T-helper 1 cell (primary cell): ENCODE results near the gene TPST1.
A peak's percentile ranks its signal among the peaks of the same experiment; 100 is the strongest.
"Not testable (repeated sequence)": the region's sequence is repeated elsewhere in the genome, so short reads cannot be mapped to it uniquely, and the experiment has no call there.

Experiments used
- DNase-seq, 5 donors: peaks; one replicate each; pipeline ENCODE4 v3.0.0-alpha.2; 2012 to 2020
- total RNA-seq, 4 donors: gene quantifications; one replicate each; lab custom pipeline; 2026; lab: John Stamatoyannopoulos, UW

Gene TPST1
- total RNA-seq: 0.54 to 2.1 (median 1.3) reads per million in 4 donors

- DNase-seq: peak; percentile 44 to 72 (median 61)
Measured at GRCh38 chr7:66204822-66205740, at the start of gene TPST1. Gene TPST1, plus strand, starts transcription at chr7:66205334. Its CDS starts 35,092 bp downstream, at chr7:66240426.

- DNase-seq: not testable (repeated sequence)
Measured at GRCh38 chr7:66156035-66156434, 49.1 kb upstream of the TPST1 start.

- DNase-seq: no peak
Measured at GRCh38 chr7:66157060-66157459, 48.1 kb upstream of the TPST1 start.

GRCh38 chr7:66162622-66163021 lies 42.5 kb upstream of the TPST1 start:
- DNase-seq: no peak

- no peak for DNase-seq
Measured at GRCh38 chr7:66163186-66163610, 41.9 kb upstream of the TPST1 start.

- DNase-seq: no peak
Measured at GRCh38 chr7:66164356-66164755, 40.8 kb upstream of the TPST1 start.

GRCh38 chr7:66167773-66168387 lies 37.3 kb upstream of the TPST1 start:
- DNase-seq: no peak

GRCh38 chr7:66169616-66170015 lies 35.5 kb upstream of the TPST1 start:
- DNase-seq: no peak

- DNase-seq: no peak
Measured at GRCh38 chr7:66170309-66171231, 34.6 kb upstream of the TPST1 start.

- not testable (repeated sequence) for DNase-seq
Measured at GRCh38 chr7:66172536-66173401, 32.4 kb upstream of the TPST1 start.

- no peak for DNase-seq
Measured at GRCh38 chr7:66173856-66174255, 31.3 kb upstream of the TPST1 start.

- not testable (repeated sequence) for DNase-seq
Measured at GRCh38 chr7:66175006-66175405, 30.1 kb upstream of the TPST1 start.

GRCh38 chr7:66176914-66177313 lies 28.2 kb upstream of the TPST1 start:
- no peak for DNase-seq

- DNase-seq: no peak
Measured at GRCh38 chr7:66178258-66178657, 26.9 kb upstream of the TPST1 start.

GRCh38 chr7:66181329-66181728 lies 23.8 kb upstream of the TPST1 start:
- no peak for DNase-seq

GRCh38 chr7:66181845-66182244 lies 23.3 kb upstream of the TPST1 start:
- DNase-seq: no peak

- DNase-seq: no peak
Measured at GRCh38 chr7:66182920-66183319, 22.2 kb upstream of the TPST1 start.

GRCh38 chr7:66183700-66184099 lies 21.4 kb upstream of the TPST1 start:
- no peak for DNase-seq

GRCh38 chr7:66185680-66186187 lies 19.4 kb upstream of the TPST1 start:
- no peak for DNase-seq

GRCh38 chr7:66186991-66187390 lies 18.1 kb upstream of the TPST1 start:
- DNase-seq: no peak

- no peak for DNase-seq
Measured at GRCh38 chr7:66187905-66188304, 17.2 kb upstream of the TPST1 start.

- DNase-seq: no peak
Measured at GRCh38 chr7:66188645-66189044, 16.5 kb upstream of the TPST1 start.
